Fibroblast of lung (primary cell): Measurements from ENCODE around the gene NES.

Experiments
- EZH2 ChIP-seq: IDR thresholded peaks from 2 replicates; pipeline ENCODE4 v1.5.1; 2012; ENCODE audit warnings: low read length, control low read depth, mild to moderate bottlenecking; ENCODE audit errors: missing control alignments
- TF ChIP-seq, protein P1 (sequence below), 2 donors: IDR thresholded peaks in 1 of 2; conservative IDR thresholded peaks in 1 of 2; 1 replicate in 1 of 2; 2 replicates in 1 of 2; pipeline ENCODE4 v1.5.1; 2011 to 2012; ENCODE audit warnings: low read length in 2 of 2, control low read depth in 1 of 2, inconsistent platforms in 1 of 2, low read depth in 1 of 2, mild to moderate bottlenecking in 1 of 2

DNA sequence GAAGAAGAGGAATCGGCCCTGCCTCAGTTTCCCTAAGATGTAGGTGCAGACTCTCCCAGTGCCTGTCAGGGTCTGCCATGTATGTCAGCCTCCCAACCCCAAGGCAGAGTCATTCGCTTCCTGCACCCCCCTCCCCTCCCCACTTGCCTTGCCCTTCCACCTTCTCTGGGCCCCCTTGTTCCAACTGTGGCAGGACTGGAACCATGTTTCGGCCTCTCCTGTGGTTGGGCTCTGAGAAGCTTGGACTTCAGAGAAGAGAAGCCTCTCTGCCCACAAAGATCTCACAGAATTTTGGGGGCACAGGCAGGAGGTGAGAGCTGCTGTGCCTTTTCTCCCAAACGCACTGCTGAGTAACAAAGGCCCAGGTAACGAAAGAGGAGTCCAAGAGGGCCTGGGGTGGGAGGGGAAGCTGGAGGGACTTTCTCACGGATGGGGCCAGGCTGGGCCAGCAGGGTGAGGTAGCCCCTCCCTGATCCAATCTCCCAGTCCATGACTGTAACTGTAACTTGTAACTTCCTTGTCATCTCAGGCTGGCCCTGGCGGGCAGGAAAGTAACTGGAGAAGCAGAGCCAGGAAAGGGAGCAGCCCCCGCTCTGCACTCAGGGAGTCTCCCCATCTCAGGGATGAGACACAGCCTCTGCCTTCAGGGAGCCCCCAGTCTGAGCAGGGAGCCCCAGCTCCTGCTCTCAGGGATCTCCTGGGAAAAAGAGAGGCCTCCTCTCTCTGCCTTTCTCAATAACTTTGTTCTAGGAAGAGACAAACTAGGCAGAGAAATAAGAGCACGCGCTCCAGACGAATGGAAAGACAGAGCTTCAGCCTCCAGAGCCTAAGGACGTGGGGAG is 16.9 kb upstream of the NES start:
- TF ChIP-seq, protein P1, sequence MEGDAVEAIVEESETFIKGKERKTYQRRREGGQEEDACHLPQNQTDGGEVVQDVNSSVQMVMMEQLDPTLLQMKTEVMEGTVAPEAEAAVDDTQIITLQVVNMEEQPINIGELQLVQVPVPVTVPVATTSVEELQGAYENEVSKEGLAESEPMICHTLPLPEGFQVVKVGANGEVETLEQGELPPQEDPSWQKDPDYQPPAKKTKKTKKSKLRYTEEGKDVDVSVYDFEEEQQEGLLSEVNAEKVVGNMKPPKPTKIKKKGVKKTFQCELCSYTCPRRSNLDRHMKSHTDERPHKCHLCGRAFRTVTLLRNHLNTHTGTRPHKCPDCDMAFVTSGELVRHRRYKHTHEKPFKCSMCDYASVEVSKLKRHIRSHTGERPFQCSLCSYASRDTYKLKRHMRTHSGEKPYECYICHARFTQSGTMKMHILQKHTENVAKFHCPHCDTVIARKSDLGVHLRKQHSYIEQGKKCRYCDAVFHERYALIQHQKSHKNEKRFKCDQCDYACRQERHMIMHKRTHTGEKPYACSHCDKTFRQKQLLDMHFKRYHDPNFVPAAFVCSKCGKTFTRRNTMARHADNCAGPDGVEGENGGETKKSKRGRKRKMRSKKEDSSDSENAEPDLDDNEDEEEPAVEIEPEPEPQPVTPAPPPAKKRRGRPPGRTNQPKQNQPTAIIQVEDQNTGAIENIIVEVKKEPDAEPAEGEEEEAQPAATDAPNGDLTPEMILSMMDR (conservative IDR thresholded peaks at IDR 0.05 in 1 of 2, IDR thresholded peaks at IDR 0.05 in 1 of 2; ENCODE audit: low read depth in 1 of 2, low read length in 2 of 2): no peak
- no peak for TF ChIP-seq EZH2
